K562 (cell line): Measurements from ENCODE around the gene TRNP1. TPM values are rescaled to one million over a fixed set of nuclear protein-coding genes. Genes with fewer than 3 reads are reported as not detected.

Experiments used
- ATF4 ChIP-seq: fragments of 450-650 bp; formaldehyde crosslinking; IDR thresholded peaks from 2 replicates; pipeline ENCODE4 v1.4.0; 2022; ENCODE audit warnings: mild to moderate bottlenecking, moderate library complexity
- HMBOX1 ChIP-seq: sonication (generic); IDR thresholded peaks from 2 replicates; pipeline ENCODE4 v1.6.1; 2016
- HNRNPK ChIP-seq: fragments of 200-400 bp; formaldehyde crosslinking; IDR thresholded peaks from one replicate; pipeline ENCODE4 v1.6.1; 2018; ENCODE audit warnings: mild to moderate bottlenecking, low read depth, low read length; ENCODE audit not compliant: poor library complexity, severe bottlenecking
- MTA3 ChIP-seq: fragments of 450-650 bp; formaldehyde crosslinking; IDR thresholded peaks from 2 replicates; pipeline ENCODE4 v1.6.1; 2017; ENCODE audit warnings: mild to moderate bottlenecking, borderline replicate concordance
- PBX2 ChIP-seq, 2 experiments: IDR thresholded peaks in 1 of 2; conservative IDR thresholded peaks in 1 of 2; 2 replicates each; pipeline ENCODE4 v1.6.1; 2016; ENCODE audit warnings: low read depth in 2 of 2, mild to moderate bottlenecking in 1 of 2, missing compliant biosample characterization in 1 of 2, missing genetic modification characterization in 1 of 2, moderate library complexity in 1 of 2
- PCBP2 ChIP-seq: fragments of 200-400 bp; formaldehyde crosslinking; IDR thresholded peaks from 2 replicates; pipeline ENCODE4 v1.6.1; 2018; ENCODE audit warnings: low read length, low read depth, mild to moderate bottlenecking, moderate library complexity; ENCODE audit not compliant: poor library complexity, severe bottlenecking
- POLR2G ChIP-seq: fragments of 200-400 bp; formaldehyde crosslinking; IDR thresholded peaks from 2 replicates; pipeline ENCODE4 v1.6.1; 2017; ENCODE audit warnings: low read depth, mild to moderate bottlenecking, antibody characterized with exemption, low read length, moderate library complexity
- RBM39 ChIP-seq: fragments of 200-400 bp; formaldehyde crosslinking; optimal IDR thresholded peaks from 2 replicates; pipeline ENCODE3; 2018; ENCODE audit warnings: low read depth, low read length
- SUPT5H ChIP-seq: fragments of 450-650 bp; IDR thresholded peaks from 2 replicates; pipeline ENCODE4 v1.6.1; 2016
- UBTF ChIP-seq, 2 experiments: IDR thresholded peaks; 2 replicates each; pipeline ENCODE4 v1.6.1; 2012; ENCODE audit warnings: improper control_type of control experiment in 2 of 2, low read depth in 2 of 2, low read length in 2 of 2, borderline replicate concordance in 1 of 2
- ZBTB1 ChIP-seq: sonication (generic); formaldehyde crosslinking; IDR thresholded peaks from 2 replicates; pipeline ENCODE4 v1.8.1; 2023; ENCODE audit warnings: missing genetic modification reagents, low read depth, mild to moderate bottlenecking, borderline replicate concordance
- ZNF12 ChIP-seq: sonication (generic); formaldehyde crosslinking; IDR thresholded peaks from 2 replicates; pipeline ENCODE4 v1.4.0; 2020; ENCODE audit warnings: mild to moderate bottlenecking, missing genetic modification reagents
- ZNF165 ChIP-seq: fragments of 250-450 bp; sonication (Bioruptor Pico); IDR thresholded peaks from 2 replicates; pipeline ENCODE4 v1.4.0; 2020; ENCODE audit warnings: borderline replicate concordance
- polyA plus RNA-seq, 8 experiments: library from polyadenylated mRNA; depleted of rRNA in 4 of 8; stranded (reverse) in 5 of 8; unstranded in 3 of 8; fragments of >200 nt; fragmentation: Nextera tagmentation in 2 of 8; fragmentation: Illumina TruSeq in 1 of 8; extraction: Ambion mirVana in 2 of 8; extraction: Trizol in 1 of 8; gene quantifications; 2 replicates each; pipeline versions ENCODE4 v1.2.1 to v1.2.3, GENCODE V29; 2011 to 2014; ENCODE audit warnings: inconsistent platforms in 1 of 8, missing spikeins in 1 of 8
- total RNA-seq, 7 experiments: library from RNA; depleted of rRNA in 6 of 7; stranded (reverse); fragments of >200 nt in 6 of 7; fragmentation: Illumina TruSeq in 2 of 7; extraction: Trizol in 2 of 7; gene quantifications; 2 replicates each; pipeline versions ENCODE4 v1.2.1 to v1.2.3, GENCODE V29; 2011 to 2021; ENCODE audit warnings: low replicate concordance in 1 of 7
- TF ChIP-seq, protein P1 (sequence below): fragments of 450-650 bp; IDR thresholded peaks from 2 replicates; pipeline ENCODE4 v1.6.1; 2017; ENCODE audit warnings: antibody characterized with exemption, mild to moderate bottlenecking

TRNP1 gene
- total and polyA plus RNA-seq, 9 of the 15 experiments (the other 6 are each of a cell fraction or from before 2014, with no cell fraction given) = 0.03 to 1.3 (median 0.95) TPM

- peak in 1 of 2 experiments; percentile 68; a peak in 1 of 4 replicates for TF ChIP-seq UBTF (IDR thresholded peaks at IDR 0.05; ENCODE audit: borderline replicate concordance in 1 of 2, low read depth in 2 of 2, low read length in 2 of 2)
- no peak for TF ChIP-seq ZNF12 (CRISPR knock-in tag)
- TF ChIP-seq RBM39 = no peak
- TF ChIP-seq MTA3 = 0 out of 2 replicates have a peak, but pooled peaks have one; percentile 30
- TF ChIP-seq ATF4 (CRISPR knock-in tag) = no peak
- no peak for TF ChIP-seq HMBOX1
- TF ChIP-seq, protein P1, sequence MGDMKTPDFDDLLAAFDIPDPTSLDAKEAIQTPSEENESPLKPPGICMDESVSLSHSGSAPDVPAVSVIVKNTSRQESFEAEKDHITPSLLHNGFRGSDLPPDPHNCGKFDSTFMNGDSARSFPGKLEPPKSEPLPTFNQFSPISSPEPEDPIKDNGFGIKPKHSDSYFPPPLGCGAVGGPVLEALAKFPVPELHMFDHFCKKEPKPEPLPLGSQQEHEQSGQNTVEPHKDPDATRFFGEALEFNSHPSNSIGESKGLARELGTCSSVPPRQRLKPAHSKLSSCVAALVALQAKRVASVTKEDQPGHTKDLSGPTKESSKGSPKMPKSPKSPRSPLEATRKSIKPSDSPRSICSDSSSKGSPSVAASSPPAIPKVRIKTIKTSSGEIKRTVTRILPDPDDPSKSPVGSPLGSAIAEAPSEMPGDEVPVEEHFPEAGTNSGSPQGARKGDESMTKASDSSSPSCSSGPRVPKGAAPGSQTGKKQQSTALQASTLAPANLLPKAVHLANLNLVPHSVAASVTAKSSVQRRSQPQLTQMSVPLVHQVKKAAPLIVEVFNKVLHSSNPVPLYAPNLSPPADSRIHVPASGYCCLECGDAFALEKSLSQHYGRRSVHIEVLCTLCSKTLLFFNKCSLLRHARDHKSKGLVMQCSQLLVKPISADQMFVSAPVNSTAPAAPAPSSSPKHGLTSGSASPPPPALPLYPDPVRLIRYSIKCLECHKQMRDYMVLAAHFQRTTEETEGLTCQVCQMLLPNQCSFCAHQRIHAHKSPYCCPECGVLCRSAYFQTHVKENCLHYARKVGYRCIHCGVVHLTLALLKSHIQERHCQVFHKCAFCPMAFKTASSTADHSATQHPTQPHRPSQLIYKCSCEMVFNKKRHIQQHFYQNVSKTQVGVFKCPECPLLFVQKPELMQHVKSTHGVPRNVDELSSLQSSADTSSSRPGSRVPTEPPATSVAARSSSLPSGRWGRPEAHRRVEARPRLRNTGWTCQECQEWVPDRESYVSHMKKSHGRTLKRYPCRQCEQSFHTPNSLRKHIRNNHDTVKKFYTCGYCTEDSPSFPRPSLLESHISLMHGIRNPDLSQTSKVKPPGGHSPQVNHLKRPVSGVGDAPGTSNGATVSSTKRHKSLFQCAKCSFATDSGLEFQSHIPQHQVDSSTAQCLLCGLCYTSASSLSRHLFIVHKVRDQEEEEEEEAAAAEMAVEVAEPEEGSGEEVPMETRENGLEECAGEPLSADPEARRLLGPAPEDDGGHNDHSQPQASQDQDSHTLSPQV = no peak
- peak; percentile 57 for TF ChIP-seq SUPT5H
- TF ChIP-seq PBX2 (CRISPR knock-in tag; IDR thresholded peaks at IDR 0.05; ENCODE audit: low read depth) = peak; percentile 67
- TF ChIP-seq PBX2 (tag; conservative IDR thresholded peaks at IDR 0.05; ENCODE audit: low read depth) = peak; percentile 26; the same call in 1 of the 2 replicates
- no peak for TF ChIP-seq PCBP2
- TF ChIP-seq ZNF165 (CRISPR knock-in tag) = no peak
- TF ChIP-seq POLR2G = peak; percentile 78
- TF ChIP-seq ZBTB1 (CRISPR knock-in tag) = peak; percentile 58; the same call in 1 of the 2 replicates
- TF ChIP-seq HNRNPK = peak; percentile 66
Measured at GRCh38 chr1:26993237-26994019, at the start of gene TRNP1 (continued).
